NCI-H1092 (cell line): ENCODE data around the gene CARMIL1.

Experiments
- DNase-seq: peaks from one replicate; lab custom pipeline; 2025; lab: John Stamatoyannopoulos, UW

CARMIL1 gene

DNA sequence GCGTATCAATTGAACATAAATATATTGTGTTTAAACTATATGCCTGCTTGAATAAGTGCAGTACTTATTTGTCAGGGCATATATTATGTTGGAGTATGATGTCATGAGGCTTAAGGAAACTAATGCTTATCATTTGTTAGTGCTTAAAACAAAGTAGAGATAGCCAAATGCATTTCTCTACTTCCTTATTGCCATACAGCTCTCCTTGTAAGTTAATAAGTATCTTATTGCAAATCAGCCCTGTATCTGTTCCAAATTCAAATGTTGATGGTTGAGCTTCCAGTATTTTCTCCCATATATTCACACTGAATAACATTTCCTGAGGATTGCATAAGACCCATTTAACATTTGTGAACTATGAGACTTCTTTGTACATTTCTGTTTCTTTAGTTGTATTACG, 57.8 kb downstream of the CARMIL1 start:
- no peak for DNase-seq

DNA sequence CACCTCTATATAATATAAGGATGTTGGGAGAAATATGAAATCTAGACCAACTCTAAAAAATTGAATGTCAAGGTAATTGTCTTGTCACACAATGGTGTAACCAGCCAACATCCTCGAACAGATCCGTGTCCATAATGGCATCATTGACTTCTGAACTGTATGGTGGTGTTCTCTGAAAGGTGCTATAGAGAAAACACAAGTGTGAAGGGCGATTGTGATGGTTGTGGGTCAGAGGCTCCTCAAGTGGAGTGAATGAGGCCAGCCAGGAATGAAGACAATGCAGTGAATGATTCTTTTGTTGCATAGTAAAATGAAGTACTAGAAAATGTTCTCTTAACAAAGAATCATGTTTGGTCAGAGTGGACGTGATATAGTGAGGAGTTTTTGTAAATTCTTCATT, 58.3 kb downstream of the CARMIL1 start:
- no peak for DNase-seq

- DNase-seq: no peak
Measured at GRCh38 chr6:25340431-25341202, 61.4 kb downstream of the CARMIL1 start.

DNA sequence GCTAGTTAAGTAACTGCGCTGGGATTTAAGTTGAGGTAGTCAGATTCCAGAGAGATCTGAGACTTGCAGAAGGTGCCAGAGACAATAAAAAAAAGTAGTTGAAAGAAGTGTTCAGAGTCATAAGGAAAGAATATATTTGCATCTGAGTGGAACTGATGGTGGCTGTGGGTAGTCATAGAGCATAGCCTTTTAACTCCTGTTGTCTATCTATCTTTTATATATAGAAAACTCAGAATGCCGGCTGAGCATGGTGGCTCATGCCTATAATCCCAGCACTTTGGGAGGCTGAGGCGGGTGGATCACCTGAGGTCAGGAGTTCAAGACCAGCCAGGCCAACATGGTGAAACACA, 62.0 kb downstream of the CARMIL1 start:
- no peak for DNase-seq

DNA sequence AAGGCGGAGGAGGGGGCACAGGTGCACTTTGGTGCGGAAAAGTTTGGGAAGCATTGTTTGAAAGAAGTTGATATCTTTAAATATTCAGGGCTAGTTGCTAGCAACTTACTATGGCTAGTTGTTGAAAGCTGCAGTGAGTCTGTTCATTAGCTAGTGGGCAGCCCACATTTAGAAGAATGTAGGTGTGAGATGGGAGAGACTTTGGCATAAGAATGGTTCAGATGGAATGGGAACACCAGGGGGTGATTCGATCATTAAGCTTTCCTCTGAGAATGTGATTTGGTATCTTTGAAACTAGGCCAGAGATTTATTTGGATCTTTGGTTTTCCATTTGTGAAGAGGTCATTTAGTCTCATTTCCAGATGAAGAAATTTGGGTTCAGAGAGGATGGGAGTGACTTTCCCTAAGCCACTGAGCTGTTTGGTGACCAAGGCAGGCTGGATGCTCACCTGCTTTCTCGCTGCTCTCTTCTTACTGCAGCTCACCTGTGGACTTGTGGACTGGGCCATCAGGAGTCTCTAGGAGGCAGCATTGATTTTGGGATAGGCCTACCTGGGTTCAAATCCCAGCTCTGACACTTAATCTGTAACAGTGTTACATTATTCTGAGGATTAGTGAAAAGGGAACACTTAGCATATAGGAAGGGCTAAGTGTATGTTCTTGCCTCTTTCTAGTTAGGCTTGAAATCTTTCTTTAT, 62.9 kb downstream of the CARMIL1 start:
- DNase-seq: no peak

- no peak for DNase-seq
Measured at GRCh38 chr6:25342802-25343201, 63.6 kb downstream of the CARMIL1 start.

DNA sequence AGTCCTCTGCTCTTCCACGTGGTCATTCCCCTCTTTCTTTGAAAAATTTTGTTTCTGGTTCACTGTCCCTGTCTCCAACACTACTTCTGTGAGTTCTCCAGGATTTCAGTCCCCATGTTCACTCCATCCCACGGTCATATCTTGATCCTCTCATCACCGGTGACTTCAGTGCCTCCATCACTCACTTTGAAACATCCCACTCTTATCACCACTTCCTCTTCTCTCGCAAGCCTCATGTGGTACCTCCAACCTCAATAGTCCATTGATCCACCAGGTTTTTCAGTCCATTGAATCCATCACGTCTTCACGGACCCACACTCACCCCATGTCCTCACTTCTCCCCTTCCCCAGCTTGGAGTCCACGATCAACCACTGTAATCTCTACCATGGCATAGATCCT, 64.8 kb downstream of the CARMIL1 start:
- DNase-seq: no peak

- no peak for DNase-seq
Measured at GRCh38 chr6:25344827-25345226, 65.7 kb downstream of the CARMIL1 start.

DNA sequence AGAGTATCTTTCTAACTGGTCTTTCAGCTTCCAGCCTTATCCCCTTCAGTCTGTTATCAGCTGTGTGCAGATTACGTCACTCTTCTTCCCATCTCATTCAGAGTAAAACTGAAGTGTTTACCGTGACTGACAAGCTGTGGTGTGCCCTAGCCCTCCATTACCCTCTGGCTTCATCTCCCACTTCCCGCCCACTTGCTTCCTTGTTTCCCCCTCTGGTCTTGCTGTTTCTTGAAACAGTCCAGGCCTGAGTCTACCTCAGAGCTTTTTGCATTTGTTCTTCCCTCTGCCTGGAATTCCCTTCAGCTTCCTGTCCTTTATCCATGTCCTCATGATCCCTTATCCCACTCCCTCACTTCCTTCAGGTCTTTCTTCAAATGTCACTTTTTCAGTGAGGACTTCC, 66.9 kb downstream of the CARMIL1 start:
- DNase-seq: peak; percentile 13

DNA sequence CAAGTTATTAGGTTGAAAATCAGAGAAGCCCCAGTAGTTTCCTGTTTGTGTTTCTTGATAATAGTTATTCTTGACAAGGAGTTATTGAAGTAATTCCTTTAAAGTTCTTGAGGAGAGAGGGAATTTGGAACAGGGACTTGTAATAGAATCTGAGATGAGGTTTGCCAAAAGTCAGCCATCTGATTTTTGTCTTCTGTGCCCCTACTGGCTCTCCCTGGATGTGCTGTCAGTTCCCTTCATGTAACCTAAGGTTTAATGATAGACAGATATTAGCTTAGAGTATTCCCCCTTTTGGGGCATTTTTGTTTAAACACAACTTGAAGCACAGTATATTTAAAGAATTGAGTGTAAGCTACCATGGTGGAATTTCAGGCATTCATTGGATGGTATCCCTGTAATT, 71.4 kb downstream of the CARMIL1 start:
- DNase-seq: no peak

DNA sequence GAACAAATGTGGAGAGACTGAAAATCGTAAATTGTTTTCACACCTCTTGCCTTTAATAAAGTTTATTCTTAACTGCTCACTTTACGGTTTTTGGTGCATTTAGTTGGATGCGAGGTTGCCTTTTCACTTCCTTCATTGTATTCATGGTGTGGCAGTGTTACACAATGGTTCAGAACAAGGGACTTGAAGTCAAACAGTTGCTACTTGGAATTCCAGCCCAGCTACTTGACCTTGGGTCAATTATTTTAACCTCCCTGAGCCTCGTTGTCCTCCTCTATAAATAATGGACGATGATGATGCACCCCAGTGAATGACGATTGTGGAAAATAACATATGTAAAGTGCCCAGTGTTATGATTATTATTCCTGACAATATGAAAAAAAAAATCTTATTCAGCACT, 72.3 kb downstream of the CARMIL1 start:
- no peak for DNase-seq

- no peak for DNase-seq
Measured at GRCh38 chr6:25352285-25352684, 73.1 kb downstream of the CARMIL1 start.

DNA sequence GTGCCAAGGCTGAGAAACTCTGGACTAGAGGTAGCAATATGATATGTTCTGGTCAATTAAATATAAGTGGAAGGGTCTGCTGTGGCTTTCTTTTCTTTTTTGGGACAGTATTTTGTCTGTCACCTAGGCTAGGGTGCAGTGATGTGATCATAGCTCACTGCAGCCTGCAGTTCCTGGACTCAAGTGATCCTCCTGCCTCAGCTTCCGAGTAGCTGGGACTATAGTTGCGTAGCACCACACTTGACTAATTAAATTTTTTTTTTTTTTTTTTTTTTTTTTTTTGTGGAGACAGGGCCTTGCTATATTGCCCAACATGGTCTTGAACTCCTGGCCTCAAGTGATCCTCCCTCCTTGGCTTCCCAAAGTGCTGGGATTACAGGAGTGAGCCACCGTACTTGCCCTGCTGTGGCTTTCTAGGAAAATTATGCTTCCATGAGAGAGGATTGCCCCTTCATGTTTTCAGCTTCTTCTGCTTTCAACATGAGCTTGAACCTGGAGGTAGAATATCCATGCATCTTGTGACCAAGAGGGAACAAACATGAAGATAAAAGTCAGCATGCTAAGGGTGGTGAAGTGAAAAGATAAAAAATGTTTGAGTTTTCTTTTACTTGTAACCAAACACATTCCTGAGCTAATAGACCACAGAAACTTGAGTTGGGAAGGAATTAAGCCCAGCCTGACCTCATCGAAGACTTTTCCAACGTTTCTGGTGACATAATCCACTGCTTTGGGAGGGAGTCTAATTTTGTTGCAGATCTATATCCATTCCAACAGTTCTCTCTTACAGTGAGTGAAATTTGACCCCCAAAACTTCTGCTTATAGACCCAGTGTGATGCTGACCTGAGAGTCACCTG, 75.1 kb downstream of the CARMIL1 start:
- DNase-seq: no peak

- DNase-seq: no peak
Measured at GRCh38 chr6:25359191-25359861, 80.2 kb downstream of the CARMIL1 start.

DNA sequence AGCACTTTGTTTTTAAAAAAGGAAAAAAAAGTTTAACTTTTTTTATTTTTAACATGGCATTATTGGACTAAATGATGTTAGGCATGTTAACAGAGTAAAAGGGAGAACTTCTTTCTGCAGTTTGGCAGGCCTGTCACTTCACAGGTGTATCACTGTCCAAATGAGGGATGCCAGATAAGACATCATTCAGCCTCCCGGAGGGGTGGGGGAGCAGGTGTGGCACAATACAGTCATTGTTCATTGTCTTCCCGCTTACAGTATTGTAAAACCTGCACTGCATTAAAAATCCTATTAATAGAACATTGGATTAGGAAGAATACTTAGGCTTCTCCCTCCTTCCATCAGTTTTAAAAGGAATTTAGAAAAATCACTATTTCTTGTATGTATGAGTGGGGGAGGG, 80.7 kb downstream of the CARMIL1 start:
- no peak for DNase-seq

- DNase-seq: no peak
Measured at GRCh38 chr6:25360621-25361020, 81.4 kb downstream of the CARMIL1 start.

- no peak for DNase-seq
Measured at GRCh38 chr6:25363427-25363826, 84.3 kb downstream of the CARMIL1 start.

DNA sequence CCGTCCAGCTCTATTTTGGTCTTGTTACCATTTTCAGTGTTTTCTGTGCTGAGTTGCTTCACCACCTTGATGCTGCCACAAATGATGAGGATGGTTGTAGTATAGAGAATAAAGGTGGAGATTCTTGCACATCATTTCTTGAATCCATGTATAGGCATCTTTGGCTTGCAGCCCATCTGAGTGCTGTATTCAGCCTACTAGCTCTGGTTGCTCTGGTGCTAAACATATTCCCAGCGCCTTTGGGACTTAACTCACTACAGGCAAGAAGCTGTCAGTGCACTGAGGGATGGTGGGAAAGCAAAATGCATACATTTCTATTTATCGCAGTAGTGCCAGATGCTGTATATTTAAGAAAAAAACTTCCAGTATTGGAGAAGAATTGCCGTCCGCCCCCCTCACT, 86.0 kb downstream of the CARMIL1 start:
- no peak for DNase-seq

- no peak for DNase-seq
Measured at GRCh38 chr6:25366903-25367545, 87.8 kb downstream of the CARMIL1 start.

- peak; percentile 81 for DNase-seq
Measured at GRCh38 chr6:25369036-25369432, 89.9 kb downstream of the CARMIL1 start.

- DNase-seq: peak; percentile 92
Measured at GRCh38 chr6:25369433-25370177, 90.4 kb downstream of the CARMIL1 start.
